ENCODE measurements around the gene LRRTM4. TPM values are rescaled to one million over a fixed set of nuclear protein-coding genes. Genes with fewer than 3 reads are reported as not detected.

LRRTM4 gene
- total RNA-seq, 1 experiment from 2014 or later: 12.0 TPM

- Histone ChIP-seq H3K27me3 (ENCODE audit: insufficient read depth, low read length) (no peaks in the 10 kb centered on the region), H3K23me2 (ENCODE audit: insufficient read length, low read depth, low read length, poor library complexity, severe bottlenecking) (no peaks in the 10 kb centered on the region), H3K4me1 (ENCODE audit: insufficient read depth, low read length) (no peaks in the 10 kb centered on the region), H2BK120ac (ENCODE audit: low read depth, low read length, poor library complexity, severe bottlenecking) (no peak overlapping the region), H3K4ac (ENCODE audit: low read depth, low read length) (no peak overlapping the region), H3T11ph (ENCODE audit: low read length) (no peak overlapping the region), H3K9me3 (ENCODE audit: control insufficient read depth, low read depth, low read length) (no peaks in the 10 kb centered on the region), H4K91ac (ENCODE audit: insufficient read length, low read depth, low read length) (no peak overlapping the region), H3K56ac (ENCODE audit: insufficient read length, low read depth, low read length) (no peak overlapping the region), H2BK20ac (ENCODE audit: low read depth, low read length, poor library complexity, severe bottlenecking) (no peak overlapping the region), H4K20me1 (ENCODE audit: control insufficient read depth, insufficient read depth, insufficient read length) (no peaks in the 10 kb centered on the region), H3K4me2 (ENCODE audit: insufficient read depth, insufficient read length, low read length) (no peak overlapping the region), H2AK5ac (ENCODE audit: insufficient read length, low read length) (no peak overlapping the region), H4K5ac (ENCODE audit: insufficient read length, low read depth, low read length) (no peak overlapping the region), H3K9ac (ENCODE audit: extremely low read depth, insufficient read length, low read length) (no peak overlapping the region), H3K27ac (ENCODE audit: insufficient read length, low read depth, low read length) (no peak overlapping the region), H3K14ac (ENCODE audit: insufficient read depth, low read length) (no peak overlapping the region), H2AFZ (ENCODE audit: low read length) (no peak overlapping the region), H4K8ac (replicated peaks; ENCODE audit: insufficient read length, low read depth, low read length) (no peak overlapping the region), H3K23ac (ENCODE audit: insufficient read length, low read depth, low read length) (no peak overlapping the region), H3K79me1 (ENCODE audit: insufficient read depth, low read depth, low read length, poor library complexity, severe bottlenecking) (no peaks in the 10 kb centered on the region), H3K79me2 (ENCODE audit: insufficient read depth, low read length) (no peaks in the 10 kb centered on the region), H2BK12ac (ENCODE audit: insufficient read length, low read depth, low read length) (no peak overlapping the region), H2BK15ac (ENCODE audit: low read depth, low read length) (no peak overlapping the region), H2BK5ac (ENCODE audit: insufficient read length, low read length) (no peak overlapping the region), H3K18ac (ENCODE audit: insufficient read length, low read depth, low read length) (no peak overlapping the region)
- Mint-ChIP-seq H3K9me3 (no peaks in the 10 kb centered on the region; a peak in 1 of 5 replicates), H3K4me1 (peaks cover 0 to 5% of the 10 kb centered on the region in 2 experiments; a peak in 2 of 4 replicates), H3K36me3 (ENCODE audit: insufficient read depth in 1 of 3, low read depth in 3 of 3) (no peaks in the 10 kb centered on the region; a peak in 1 of 7 replicates), H3K4me3 (no peak overlapping the region), H3K27ac (no peak overlapping the region), H3K27me3 (ENCODE audit: low read depth) (no peaks in the 10 kb centered on the region)
- no peak for TF ChIP-seq CTCF (conservative IDR thresholded peaks at IDR 0.05)
- no CpG with 5 or more reads among the region's 3 CpGs for WGBS (ENCODE audit: extremely low coverage, insufficient read length, low lambda C conversion rate)
- DNase-seq: no peak
Observed at GRCh38 chr2:77210725-77211124, 311.5 kb downstream of the LRRTM4 start.
